Astrocyte (in vitro differentiated cells and primary cell): ENCODE results near the gene MRPL22. TPM values are rescaled to one million over a fixed set of nuclear protein-coding genes. Genes with fewer than 3 reads are reported as not detected.
A peak's percentile ranks its signal among the peaks of the same experiment; 100 is the strongest.
"Not testable (repeated sequence)": the region's sequence is repeated elsewhere in the genome, so short reads cannot be mapped to it uniquely, and the experiment has no call there.

Source experiments
- DNase-seq: peaks from one replicate; pipeline ENCODE4 v3.0.0-alpha.2; 2010; ENCODE audit warnings: low read depth
- FAIRE-seq: peaks from 2 replicates; lab custom pipeline; 2011; peaks lifted over from hg19 to GRCh38; lab: Jason Lieb, UNC
- H2AFZ ChIP-seq: 2 replicates; pipeline ENCODE4 v1.6.0; 2012; ENCODE audit warnings: low read depth, low read length, inconsistent platforms
- H3K27ac ChIP-seq: 2 replicates; pipeline ENCODE4 v1.5.1; 2011; ENCODE audit warnings: low read depth, low read length, inconsistent platforms
- H3K27me3 ChIP-seq: 2 replicates; pipeline ENCODE4 v1.6.0; 2011; ENCODE audit warnings: low read length, inconsistent platforms; ENCODE audit not compliant: insufficient read depth
- H3K36me3 ChIP-seq: 2 replicates; pipeline ENCODE4 v1.5.1; 2011; ENCODE audit warnings: low read length, inconsistent platforms; ENCODE audit not compliant: insufficient read depth
- H3K4me1 ChIP-seq: 2 replicates; pipeline ENCODE4 v1.5.1; 2011; ENCODE audit warnings: low read length, inconsistent platforms; ENCODE audit not compliant: insufficient read depth
- H3K4me2 ChIP-seq: 2 replicates; pipeline ENCODE4 v1.6.0; 2012; ENCODE audit warnings: low read length, inconsistent platforms
- H3K4me3 ChIP-seq: 2 replicates; pipeline ENCODE4 v1.5.1; 2011; ENCODE audit warnings: low read depth, mild to moderate bottlenecking, low read length, inconsistent platforms; ENCODE audit not compliant: insufficient read depth
- H3K79me2 ChIP-seq: 2 replicates; pipeline ENCODE4 v1.6.0; 2012; ENCODE audit warnings: mild to moderate bottlenecking, low read length, inconsistent platforms; ENCODE audit not compliant: insufficient read depth
- H3K9ac ChIP-seq: 2 replicates; pipeline ENCODE4 v1.6.0; 2012; ENCODE audit warnings: mild to moderate bottlenecking, low read length, inconsistent platforms
- H3K9me3 ChIP-seq: 2 replicates; pipeline ENCODE4 v1.5.1; 2012; ENCODE audit warnings: low read depth, mild to moderate bottlenecking, low read length, inconsistent platforms; ENCODE audit not compliant: insufficient read depth
- H4K20me1 ChIP-seq: 2 replicates; pipeline ENCODE4 v1.6.0; 2012; ENCODE audit warnings: low read length, inconsistent platforms; ENCODE audit not compliant: insufficient read depth
- H3K27ac Mint-ChIP-seq: one replicate; pipeline ENCODE4 v1.8.0; 2021; ENCODE audit warnings: mild to moderate bottlenecking, mixed read lengths; ENCODE audit not compliant: unreplicated experiment
- H3K27me3 Mint-ChIP-seq: one replicate; pipeline ENCODE4 v1.8.0; 2021; ENCODE audit warnings: low read depth, mixed read lengths; ENCODE audit not compliant: unreplicated experiment
- H3K36me3 Mint-ChIP-seq: one replicate; pipeline ENCODE4 v1.8.0; 2021; ENCODE audit warnings: low read depth, mixed read lengths; ENCODE audit not compliant: unreplicated experiment
- H3K4me1 Mint-ChIP-seq: one replicate; pipeline ENCODE4 v1.8.0; 2021; ENCODE audit warnings: low read depth, mixed read lengths; ENCODE audit not compliant: unreplicated experiment
- H3K4me3 Mint-ChIP-seq: one replicate; pipeline ENCODE4 v1.8.0; 2021; ENCODE audit warnings: mild to moderate bottlenecking, moderate library complexity, mixed read lengths; ENCODE audit not compliant: unreplicated experiment
- H3K9me3 Mint-ChIP-seq: one replicate; pipeline ENCODE4 v1.8.0; 2021; ENCODE audit warnings: mild to moderate bottlenecking, mixed read lengths; ENCODE audit not compliant: unreplicated experiment
- CTCF ChIP-seq: IDR thresholded peaks from 2 replicates; pipeline ENCODE4 v1.5.1; 2011; ENCODE audit warnings: low read depth, mild to moderate bottlenecking, inconsistent platforms, low read length, moderate library complexity; ENCODE audit not compliant: insufficient read depth
- EZH2 ChIP-seq: IDR thresholded peaks from 2 replicates; pipeline ENCODE4 v1.6.1; 2012; ENCODE audit warnings: mild to moderate bottlenecking, low read length, inconsistent platforms; ENCODE audit not compliant: insufficient read depth
- total RNA-seq: library from RNA; stranded (reverse); gene quantifications from 2 replicates; pipeline ENCODE4 v1.2.1, GENCODE V29; 2021

Gene MRPL22
- total RNA-seq, 1 donor from 2014 or later = 49.1 TPM

- Histone ChIP-seq H3K9me3 (no peaks in the 10 kb centered on the region), H3K79me2 (no peaks in the 10 kb centered on the region), H3K4me1 (no peaks in the 10 kb centered on the region), H3K36me3 (peaks cover 62% of the 10 kb centered on the region), H3K27me3 (no peaks in the 10 kb centered on the region), H4K20me1 (no peaks in the 10 kb centered on the region), H3K4me2 (no peak overlapping the region), H3K4me3 (no peak overlapping the region), H3K27ac (no peak overlapping the region), H2AFZ (no peak overlapping the region), H3K9ac (no peak overlapping the region)
- Mint-ChIP-seq H3K4me3 (no peak overlapping the region), H3K36me3 (peaks cover 22% of the 10 kb centered on the region), H3K27ac (no peak overlapping the region), H3K9me3 (no peaks in the 10 kb centered on the region), H3K4me1 (no peaks in the 10 kb centered on the region), H3K27me3 (no peaks in the 10 kb centered on the region)
- peak; percentile 10 for DNase-seq
- TF ChIP-seq EZH2 (no peak), CTCF (no peak)
- FAIRE-seq = no peak
Observed at GRCh38 chr5:154901276-154901675, 39.6 kb upstream of the MRPL22 start.

GRCh38 chr5:154901913-154902312, 39.0 kb upstream of the MRPL22 start:
- Histone ChIP-seq H3K4me3 (no peak overlapping the region), H2AFZ (no peak overlapping the region), H3K36me3 (peaks cover 63% of the 10 kb centered on the region), H3K9me3 (no peaks in the 10 kb centered on the region), H3K27ac (no peak overlapping the region), H3K9ac (no peak overlapping the region), H3K27me3 (no peaks in the 10 kb centered on the region), H3K4me1 (no peaks in the 10 kb centered on the region), H4K20me1 (no peaks in the 10 kb centered on the region), H3K4me2 (no peak overlapping the region), H3K79me2 (no peaks in the 10 kb centered on the region)
- Mint-ChIP-seq H3K4me1 (no peaks in the 10 kb centered on the region), H3K4me3 (no peak overlapping the region), H3K27ac (no peak overlapping the region), H3K27me3 (no peaks in the 10 kb centered on the region), H3K36me3 (peaks cover 20% of the 10 kb centered on the region), H3K9me3 (no peaks in the 10 kb centered on the region)
- FAIRE-seq (no peak), DNase-seq (no peak)
- no peak for TF ChIP-seq EZH2
- no peak for TF ChIP-seq CTCF

GRCh38 chr5:154905601-154906000, 35.3 kb upstream of the MRPL22 start:
- H3K4me1 ChIP-seq, H3K4me3 ChIP-seq, H3K27me3 ChIP-seq, H4K20me1 ChIP-seq, H3K9me3 Mint-ChIP-seq, H3K27me3 Mint-ChIP-seq, DNase-seq, H3K27ac Mint-ChIP-seq, H3K27ac ChIP-seq, H3K9ac ChIP-seq, H3K9me3 ChIP-seq, H3K4me1 Mint-ChIP-seq, H3K4me3 Mint-ChIP-seq, H2AFZ ChIP-seq, FAIRE-seq, H3K4me2 ChIP-seq, H3K79me2 ChIP-seq: not testable (repeated sequence)
- H3K36me3 ChIP-seq = peaks cover 48% of the 10 kb centered on the region
- peaks cover 13% of the 10 kb centered on the region for H3K36me3 Mint-ChIP-seq
